GM23338 (cell line): Measurements from ENCODE around the gene ATG2B. TPM values are rescaled to one million over a fixed set of nuclear protein-coding genes. Genes with fewer than 3 reads are reported as not detected.

Experiments
- CREB1 ChIP-seq: fragments of 250-450 bp; sonication (Bioruptor Pico); IDR thresholded peaks from 2 replicates; pipeline ENCODE4 v1.5.0; 2020; ENCODE audit warnings: low read depth, mild to moderate bottlenecking, moderate library complexity
- ETS1 ChIP-seq: IDR thresholded peaks from 2 replicates; pipeline ENCODE4 v1.6.1; 2016; ENCODE audit warnings: antibody characterized with exemption
- NANOG ChIP-seq: IDR thresholded peaks from 2 replicates; pipeline ENCODE4 v1.6.1; 2016; ENCODE audit warnings: antibody characterized with exemption, borderline replicate concordance
- POLR2AphosphoS5 ChIP-seq: IDR thresholded peaks from 2 replicates; pipeline ENCODE4 v1.6.1; 2016; ENCODE audit warnings: antibody characterized with exemption, low read depth
- STAT1 ChIP-seq: IDR thresholded peaks from one replicate; pipeline ENCODE4 v1.6.1; 2016; ENCODE audit warnings: antibody characterized with exemption; ENCODE audit not compliant: unreplicated experiment
- ZNF114 ChIP-seq: fragments of 250-450 bp; sonication (Bioruptor Pico); IDR thresholded peaks from 2 replicates; pipeline ENCODE4 v1.5.0; 2020; ENCODE audit warnings: mild to moderate bottlenecking, moderate library complexity
- polyA plus RNA-seq: library from polyadenylated mRNA; unstranded; fragments of >200 nt; fragmentation: Nextera tagmentation; extraction: Ambion mirVana; gene quantifications from 2 replicates; pipeline ENCODE4 v1.2.1, GENCODE V29; 2016
- total RNA-seq: library from RNA; depleted of rRNA; stranded (reverse); fragments of >200 nt; shearing (Covaris generic); gene quantifications from 2 replicates; pipeline ENCODE4 v1.2.3, GENCODE V29; 2014
- TF ChIP-seq, protein P1 (sequence below): fragments of 250-450 bp; sonication (Bioruptor Pico); IDR thresholded peaks from 2 replicates; pipeline ENCODE4 v1.5.0; 2020; ENCODE audit warnings: mild to moderate bottlenecking, moderate library complexity
- TF ChIP-seq, protein P2 (sequence below), 2 experiments: fragments of 200-600 bp in 1 of 2; sonication (generic) in 1 of 2; conservative IDR thresholded peaks; 2 replicates each; pipeline versions ENCODE4 v1.5.1 to v1.6.1; 2016 to 2017; ENCODE audit warnings: antibody characterized with exemption in 2 of 2, low read depth in 2 of 2, mild to moderate bottlenecking in 2 of 2, moderate library complexity in 1 of 2

Gene ATG2B
- total and polyA plus RNA-seq, 2 experiments from 2014 or later = 3.8 to 15.4 TPM

GRCh38 chr14:96265383-96266095 is 97.6 kb downstream of the ATG2B start (continued):
- TF ChIP-seq, protein P1, sequence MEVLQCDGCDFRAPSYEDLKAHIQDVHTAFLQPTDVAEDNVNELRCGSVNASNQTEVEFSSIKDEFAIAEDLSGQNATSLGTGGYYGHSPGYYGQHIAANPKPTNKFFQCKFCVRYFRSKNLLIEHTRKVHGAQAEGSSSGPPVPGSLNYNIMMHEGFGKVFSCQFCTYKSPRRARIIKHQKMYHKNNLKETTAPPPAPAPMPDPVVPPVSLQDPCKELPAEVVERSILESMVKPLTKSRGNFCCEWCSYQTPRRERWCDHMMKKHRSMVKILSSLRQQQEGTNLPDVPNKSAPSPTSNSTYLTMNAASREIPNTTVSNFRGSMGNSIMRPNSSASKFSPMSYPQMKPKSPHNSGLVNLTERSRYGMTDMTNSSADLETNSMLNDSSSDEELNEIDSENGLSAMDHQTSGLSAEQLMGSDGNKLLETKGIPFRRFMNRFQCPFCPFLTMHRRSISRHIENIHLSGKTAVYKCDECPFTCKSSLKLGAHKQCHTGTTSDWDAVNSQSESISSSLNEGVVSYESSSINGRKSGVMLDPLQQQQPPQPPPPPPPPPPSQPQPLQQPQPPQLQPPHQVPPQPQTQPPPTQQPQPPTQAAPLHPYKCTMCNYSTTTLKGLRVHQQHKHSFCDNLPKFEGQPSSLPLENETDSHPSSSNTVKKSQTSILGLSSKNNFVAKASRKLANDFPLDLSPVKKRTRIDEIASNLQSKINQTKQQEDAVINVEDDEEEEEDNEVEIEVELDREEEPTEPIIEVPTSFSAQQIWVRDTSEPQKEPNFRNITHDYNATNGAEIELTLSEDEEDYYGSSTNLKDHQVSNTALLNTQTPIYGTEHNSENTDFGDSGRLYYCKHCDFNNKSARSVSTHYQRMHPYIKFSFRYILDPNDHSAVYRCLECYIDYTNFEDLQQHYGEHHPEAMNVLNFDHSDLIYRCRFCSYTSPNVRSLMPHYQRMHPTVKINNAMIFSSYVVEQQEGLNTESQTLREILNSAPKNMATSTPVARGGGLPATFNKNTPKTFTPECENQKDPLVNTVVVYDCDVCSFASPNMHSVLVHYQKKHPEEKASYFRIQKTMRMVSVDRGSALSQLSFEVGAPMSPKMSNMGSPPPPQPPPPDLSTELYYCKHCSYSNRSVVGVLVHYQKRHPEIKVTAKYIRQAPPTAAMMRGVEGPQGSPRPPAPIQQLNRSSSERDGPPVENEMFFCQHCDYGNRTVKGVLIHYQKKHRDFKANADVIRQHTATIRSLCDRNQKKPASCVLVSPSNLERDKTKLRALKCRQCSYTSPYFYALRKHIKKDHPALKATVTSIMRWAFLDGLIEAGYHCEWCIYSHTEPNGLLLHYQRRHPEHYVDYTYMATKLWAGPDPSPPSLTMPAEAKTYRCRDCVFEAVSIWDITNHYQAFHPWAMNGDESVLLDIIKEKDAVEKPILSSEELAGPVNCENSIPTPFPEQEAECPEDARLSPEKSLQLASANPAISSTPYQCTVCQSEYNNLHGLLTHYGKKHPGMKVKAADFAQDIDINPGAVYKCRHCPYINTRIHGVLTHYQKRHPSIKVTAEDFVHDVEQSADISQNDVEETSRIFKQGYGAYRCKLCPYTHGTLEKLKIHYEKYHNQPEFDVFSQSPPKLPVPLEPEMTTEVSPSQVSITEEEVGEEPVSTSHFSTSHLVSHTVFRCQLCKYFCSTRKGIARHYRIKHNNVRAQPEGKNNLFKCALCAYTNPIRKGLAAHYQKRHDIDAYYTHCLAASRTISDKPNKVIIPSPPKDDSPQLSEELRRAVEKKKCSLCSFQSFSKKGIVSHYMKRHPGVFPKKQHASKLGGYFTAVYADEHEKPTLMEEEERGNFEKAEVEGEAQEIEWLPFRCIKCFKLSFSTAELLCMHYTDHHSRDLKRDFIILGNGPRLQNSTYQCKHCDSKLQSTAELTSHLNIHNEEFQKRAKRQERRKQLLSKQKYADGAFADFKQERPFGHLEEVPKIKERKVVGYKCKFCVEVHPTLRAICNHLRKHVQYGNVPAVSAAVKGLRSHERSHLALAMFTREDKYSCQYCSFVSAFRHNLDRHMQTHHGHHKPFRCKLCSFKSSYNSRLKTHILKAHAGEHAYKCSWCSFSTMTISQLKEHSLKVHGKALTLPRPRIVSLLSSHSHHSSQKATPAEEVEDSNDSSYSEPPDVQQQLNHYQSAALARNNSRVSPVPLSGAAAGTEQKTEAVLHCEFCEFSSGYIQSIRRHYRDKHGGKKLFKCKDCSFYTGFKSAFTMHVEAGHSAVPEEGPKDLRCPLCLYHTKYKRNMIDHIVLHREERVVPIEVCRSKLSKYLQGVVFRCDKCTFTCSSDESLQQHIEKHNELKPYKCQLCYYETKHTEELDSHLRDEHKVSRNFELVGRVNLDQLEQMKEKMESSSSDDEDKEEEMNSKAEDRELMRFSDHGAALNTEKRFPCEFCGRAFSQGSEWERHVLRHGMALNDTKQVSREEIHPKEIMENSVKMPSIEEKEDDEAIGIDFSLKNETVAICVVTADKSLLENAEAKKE = no peak
- TF ChIP-seq, protein P2, sequence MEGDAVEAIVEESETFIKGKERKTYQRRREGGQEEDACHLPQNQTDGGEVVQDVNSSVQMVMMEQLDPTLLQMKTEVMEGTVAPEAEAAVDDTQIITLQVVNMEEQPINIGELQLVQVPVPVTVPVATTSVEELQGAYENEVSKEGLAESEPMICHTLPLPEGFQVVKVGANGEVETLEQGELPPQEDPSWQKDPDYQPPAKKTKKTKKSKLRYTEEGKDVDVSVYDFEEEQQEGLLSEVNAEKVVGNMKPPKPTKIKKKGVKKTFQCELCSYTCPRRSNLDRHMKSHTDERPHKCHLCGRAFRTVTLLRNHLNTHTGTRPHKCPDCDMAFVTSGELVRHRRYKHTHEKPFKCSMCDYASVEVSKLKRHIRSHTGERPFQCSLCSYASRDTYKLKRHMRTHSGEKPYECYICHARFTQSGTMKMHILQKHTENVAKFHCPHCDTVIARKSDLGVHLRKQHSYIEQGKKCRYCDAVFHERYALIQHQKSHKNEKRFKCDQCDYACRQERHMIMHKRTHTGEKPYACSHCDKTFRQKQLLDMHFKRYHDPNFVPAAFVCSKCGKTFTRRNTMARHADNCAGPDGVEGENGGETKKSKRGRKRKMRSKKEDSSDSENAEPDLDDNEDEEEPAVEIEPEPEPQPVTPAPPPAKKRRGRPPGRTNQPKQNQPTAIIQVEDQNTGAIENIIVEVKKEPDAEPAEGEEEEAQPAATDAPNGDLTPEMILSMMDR (conservative IDR thresholded peaks at IDR 0.05; ENCODE audit: low read depth in 2 of 2) = no peak
- TF ChIP-seq CREB1 (CRISPR knock-in tag) (no peak), ZNF114 (CRISPR knock-in tag) (no peak), POLR2AphosphoS5 (no peak), STAT1 (no peak), ETS1 (no peak), NANOG (no peak)
